ENCODE data around the gene DTNB.

GRCh38 chr2:25504266-25504665 lies 169.1 kb downstream of the DTNB start:
- TF ChIP-seq CTCF (IDR thresholded peaks at IDR 0.05), result no peak
- no peak for TF ChIP-seq POLR2A (IDR thresholded peaks at IDR 0.05)

All from uterus (tissue), 2 donors.